ENCODE measurements around the gene PRPF38B.

- TF ChIP-seq CTCF (conservative IDR thresholded peaks at IDR 0.05 in 1 of 2, IDR thresholded peaks at IDR 0.05 in 1 of 2; ENCODE audit: low read depth in 1 of 2, low read length in 2 of 2) (no peak), EZH2 (IDR thresholded peaks at IDR 0.05; ENCODE audit: low read length, missing control alignments) (no peak)
Measured at GRCh38 chr1:108725906-108726305, 33.8 kb downstream of the PRPF38B start.

Measured in fibroblast of lung (primary cell).